SK-N-SH treated with all-trans-retinoic acid at 6 μM for 48 hours (cell line): ENCODE results near the gene FBXL13.
"Not testable (repeated sequence)": the region's sequence is repeated elsewhere in the genome, so short reads cannot be mapped to it uniquely, and the experiment has no call there.

Experiments
- BACH2 ChIP-seq: fragments of 250-450 bp; sonication (Bioruptor Pico); IDR thresholded peaks from 2 replicates; pipeline ENCODE4 v1.9.0; 2021; ENCODE audit warnings: mild to moderate bottlenecking, borderline replicate concordance
- ESRRG ChIP-seq: fragments of 250-450 bp; sonication (Bioruptor Pico); IDR thresholded peaks from 2 replicates; pipeline ENCODE4 v1.6.1; 2021; ENCODE audit warnings: mild to moderate bottlenecking
- GLIS3 ChIP-seq: fragments of 250-450 bp; sonication (Bioruptor Pico); IDR thresholded peaks from 2 replicates; pipeline ENCODE4 v1.5.0; 2020; ENCODE audit warnings: mild to moderate bottlenecking, moderate library complexity
- OSR1 ChIP-seq: fragments of 250-450 bp; sonication (Bioruptor Pico); IDR thresholded peaks from 2 replicates; pipeline ENCODE4 v1.8.0; 2022; ENCODE audit warnings: moderate library complexity, mild to moderate bottlenecking, inconsistent platforms
- PPARA ChIP-seq: fragments of 250-450 bp; sonication (Bioruptor Pico); IDR thresholded peaks from 2 replicates; pipeline ENCODE4 v1.5.0; 2020; ENCODE audit warnings: mild to moderate bottlenecking, borderline replicate concordance
- RARB ChIP-seq: fragments of 250-450 bp; sonication (Bioruptor Pico); IDR thresholded peaks from 2 replicates; pipeline ENCODE4 v1.8.0; 2021; ENCODE audit warnings: mild to moderate bottlenecking, moderate library complexity
- ZFP30 ChIP-seq: fragments of 450-650 bp; formaldehyde crosslinking; IDR thresholded peaks from 2 replicates; pipeline ENCODE4 v1.5.0; 2022; ENCODE audit warnings: mild to moderate bottlenecking, moderate library complexity
- ZNF565 ChIP-seq: fragments of 450-650 bp; formaldehyde crosslinking; conservative IDR thresholded peaks from 2 replicates; pipeline ENCODE4 v1.5.0; 2020; ENCODE audit warnings: low read depth, mild to moderate bottlenecking, moderate library complexity
- ZNF8 ChIP-seq: fragments of 450-650 bp; formaldehyde crosslinking; IDR thresholded peaks from 2 replicates; pipeline ENCODE4 v1.5.0; 2020; ENCODE audit warnings: mild to moderate bottlenecking, moderate library complexity
- TF ChIP-seq, protein P1 (sequence below): fragments of 250-450 bp; sonication (Bioruptor Pico); IDR thresholded peaks from 2 replicates; pipeline ENCODE4 v1.5.1; 2020; ENCODE audit warnings: low read depth, mild to moderate bottlenecking, moderate library complexity
- TF ChIP-seq, protein P2 (sequence below): fragments of 250-450 bp; sonication (Bioruptor Pico); IDR thresholded peaks from 2 replicates; pipeline ENCODE4 v1.8.0; 2020; ENCODE audit warnings: mild to moderate bottlenecking, moderate library complexity, borderline replicate concordance
- TF ChIP-seq, protein P3 (sequence below): fragments of 250-450 bp; sonication (Bioruptor Pico); IDR thresholded peaks from 2 replicates; pipeline ENCODE4 v1.5.0; 2020; ENCODE audit warnings: mild to moderate bottlenecking, moderate library complexity

DNA sequence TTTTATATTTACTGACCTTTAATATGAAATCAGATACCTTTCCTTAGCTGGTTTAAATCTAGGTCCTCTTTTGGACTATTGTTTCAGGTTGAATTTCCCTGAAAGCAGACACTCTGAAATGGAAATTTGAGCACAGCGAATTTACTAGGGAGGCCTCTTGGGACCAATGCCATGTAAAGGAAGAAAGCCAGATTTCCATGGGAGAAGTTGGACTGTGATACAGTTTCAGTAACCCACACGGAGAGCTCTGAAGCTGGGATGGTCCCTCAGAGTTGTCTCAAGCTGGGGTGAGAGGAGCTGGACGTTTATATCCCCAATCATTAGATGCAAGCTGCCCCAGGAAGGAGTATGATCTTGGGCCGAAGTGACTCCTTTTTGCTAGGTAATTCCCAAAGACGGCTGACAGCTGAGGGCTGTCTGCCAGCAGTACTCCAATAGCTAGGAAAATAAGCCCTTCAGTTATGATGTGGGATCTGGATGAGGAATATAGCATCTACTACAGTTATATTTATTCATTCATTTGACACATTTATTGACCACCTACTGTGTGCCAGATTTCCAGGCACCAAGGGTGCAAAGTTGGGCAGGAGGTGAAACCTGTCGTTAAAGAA is 311.2 kb downstream of the FBXL13 start:
- not testable (repeated sequence) for TF ChIP-seq ZFP30 (CRISPR knock-in tag); ESRRG; ZNF565 (CRISPR knock-in tag); RARB (CRISPR knock-in tag); PPARA; OSR1 (CRISPR knock-in tag); BACH2 (CRISPR knock-in tag); ZNF8 (CRISPR knock-in tag); GLIS3
- TF ChIP-seq, protein P1, sequence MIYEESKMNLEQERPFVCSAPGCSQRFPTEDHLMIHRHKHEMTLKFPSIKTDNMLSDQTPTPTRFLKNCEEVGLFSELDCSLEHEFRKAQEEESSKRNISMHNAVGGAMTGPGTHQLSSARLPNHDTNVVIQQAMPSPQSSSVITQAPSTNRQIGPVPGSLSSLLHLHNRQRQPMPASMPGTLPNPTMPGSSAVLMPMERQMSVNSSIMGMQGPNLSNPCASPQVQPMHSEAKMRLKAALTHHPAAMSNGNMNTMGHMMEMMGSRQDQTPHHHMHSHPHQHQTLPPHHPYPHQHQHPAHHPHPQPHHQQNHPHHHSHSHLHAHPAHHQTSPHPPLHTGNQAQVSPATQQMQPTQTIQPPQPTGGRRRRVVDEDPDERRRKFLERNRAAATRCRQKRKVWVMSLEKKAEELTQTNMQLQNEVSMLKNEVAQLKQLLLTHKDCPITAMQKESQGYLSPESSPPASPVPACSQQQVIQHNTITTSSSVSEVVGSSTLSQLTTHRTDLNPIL: not testable (repeated sequence)
- TF ChIP-seq, protein P2, sequence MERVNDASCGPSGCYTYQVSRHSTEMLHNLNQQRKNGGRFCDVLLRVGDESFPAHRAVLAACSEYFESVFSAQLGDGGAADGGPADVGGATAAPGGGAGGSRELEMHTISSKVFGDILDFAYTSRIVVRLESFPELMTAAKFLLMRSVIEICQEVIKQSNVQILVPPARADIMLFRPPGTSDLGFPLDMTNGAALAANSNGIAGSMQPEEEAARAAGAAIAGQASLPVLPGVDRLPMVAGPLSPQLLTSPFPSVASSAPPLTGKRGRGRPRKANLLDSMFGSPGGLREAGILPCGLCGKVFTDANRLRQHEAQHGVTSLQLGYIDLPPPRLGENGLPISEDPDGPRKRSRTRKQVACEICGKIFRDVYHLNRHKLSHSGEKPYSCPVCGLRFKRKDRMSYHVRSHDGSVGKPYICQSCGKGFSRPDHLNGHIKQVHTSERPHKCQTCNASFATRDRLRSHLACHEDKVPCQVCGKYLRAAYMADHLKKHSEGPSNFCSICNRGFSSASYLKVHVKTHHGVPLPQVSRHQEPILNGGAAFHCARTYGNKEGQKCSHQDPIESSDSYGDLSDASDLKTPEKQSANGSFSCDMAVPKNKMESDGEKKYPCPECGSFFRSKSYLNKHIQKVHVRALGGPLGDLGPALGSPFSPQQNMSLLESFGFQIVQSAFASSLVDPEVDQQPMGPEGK (CRISPR knock-in tag): not testable (repeated sequence)
- TF ChIP-seq, protein P3, sequence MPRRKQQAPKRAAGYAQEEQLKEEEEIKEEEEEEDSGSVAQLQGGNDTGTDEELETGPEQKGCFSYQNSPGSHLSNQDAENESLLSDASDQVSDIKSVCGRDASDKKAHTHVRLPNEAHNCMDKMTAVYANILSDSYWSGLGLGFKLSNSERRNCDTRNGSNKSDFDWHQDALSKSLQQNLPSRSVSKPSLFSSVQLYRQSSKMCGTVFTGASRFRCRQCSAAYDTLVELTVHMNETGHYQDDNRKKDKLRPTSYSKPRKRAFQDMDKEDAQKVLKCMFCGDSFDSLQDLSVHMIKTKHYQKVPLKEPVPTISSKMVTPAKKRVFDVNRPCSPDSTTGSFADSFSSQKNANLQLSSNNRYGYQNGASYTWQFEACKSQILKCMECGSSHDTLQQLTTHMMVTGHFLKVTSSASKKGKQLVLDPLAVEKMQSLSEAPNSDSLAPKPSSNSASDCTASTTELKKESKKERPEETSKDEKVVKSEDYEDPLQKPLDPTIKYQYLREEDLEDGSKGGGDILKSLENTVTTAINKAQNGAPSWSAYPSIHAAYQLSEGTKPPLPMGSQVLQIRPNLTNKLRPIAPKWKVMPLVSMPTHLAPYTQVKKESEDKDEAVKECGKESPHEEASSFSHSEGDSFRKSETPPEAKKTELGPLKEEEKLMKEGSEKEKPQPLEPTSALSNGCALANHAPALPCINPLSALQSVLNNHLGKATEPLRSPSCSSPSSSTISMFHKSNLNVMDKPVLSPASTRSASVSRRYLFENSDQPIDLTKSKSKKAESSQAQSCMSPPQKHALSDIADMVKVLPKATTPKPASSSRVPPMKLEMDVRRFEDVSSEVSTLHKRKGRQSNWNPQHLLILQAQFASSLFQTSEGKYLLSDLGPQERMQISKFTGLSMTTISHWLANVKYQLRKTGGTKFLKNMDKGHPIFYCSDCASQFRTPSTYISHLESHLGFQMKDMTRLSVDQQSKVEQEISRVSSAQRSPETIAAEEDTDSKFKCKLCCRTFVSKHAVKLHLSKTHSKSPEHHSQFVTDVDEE (CRISPR knock-in tag): not testable (repeated sequence)
